Immature natural killer cell (primary cell): ENCODE measurements around the gene TCAF1. TPM values are rescaled to one million over a fixed set of nuclear protein-coding genes. Genes with fewer than 3 reads are reported as not detected.

Source experiments
- DNase-seq, 3 donors: peaks; one replicate each; pipeline ENCODE4 v3.0.0; 2022; ENCODE audit warnings: mixed read lengths in 1 of 3
- H3K27ac Mint-ChIP-seq, 6 donors: one replicate each; pipeline ENCODE4 v1.8.0; 2020; ENCODE audit warnings: mixed read lengths in 6 of 6, mild to moderate bottlenecking in 5 of 6, inconsistent platforms in 4 of 6, moderate library complexity in 3 of 6
- H3K27me3 Mint-ChIP-seq, 3 donors: one replicate each; pipeline ENCODE4 v1.8.0; 2020 to 2021; ENCODE audit warnings: low read depth in 3 of 3, mild to moderate bottlenecking in 3 of 3, mixed read lengths in 3 of 3, moderate library complexity in 3 of 3, inconsistent platforms in 1 of 3
- H3K36me3 Mint-ChIP-seq, 3 donors: one replicate each; pipeline ENCODE4 v1.8.0; 2020; ENCODE audit warnings: mixed read lengths in 3 of 3, inconsistent platforms in 2 of 3, mild to moderate bottlenecking in 2 of 3
- H3K4me1 Mint-ChIP-seq, 2 donors: one replicate each; pipeline ENCODE4 v1.8.0; 2020; ENCODE audit warnings: inconsistent platforms in 2 of 2, mild to moderate bottlenecking in 2 of 2, mixed read lengths in 2 of 2, moderate library complexity in 1 of 2
- H3K4me3 Mint-ChIP-seq, 5 donors: one replicate each; pipeline ENCODE4 v1.8.0; 2020; ENCODE audit warnings: mild to moderate bottlenecking in 5 of 5, mixed read lengths in 5 of 5, inconsistent platforms in 3 of 5, moderate library complexity in 3 of 5
- H3K9me3 Mint-ChIP-seq, 6 donors: one replicate each; pipeline ENCODE4 v1.8.0; 2020; ENCODE audit warnings: mild to moderate bottlenecking in 6 of 6, mixed read lengths in 6 of 6, inconsistent platforms in 4 of 6, moderate library complexity in 3 of 6
- polyA plus RNA-seq, 3 donors: library from polyadenylated mRNA; unstranded; fragments of 300-500 nt; fragmentation: Illumina TruSeq; gene quantifications; one replicate each; pipeline ENCODE4 v1.2.3, GENCODE V29; 2021

Gene TCAF1
- polyA plus RNA-seq, 3 donors from 2014 or later, result 11.4 to 20.1 (median 14.9) TPM

DNA sequence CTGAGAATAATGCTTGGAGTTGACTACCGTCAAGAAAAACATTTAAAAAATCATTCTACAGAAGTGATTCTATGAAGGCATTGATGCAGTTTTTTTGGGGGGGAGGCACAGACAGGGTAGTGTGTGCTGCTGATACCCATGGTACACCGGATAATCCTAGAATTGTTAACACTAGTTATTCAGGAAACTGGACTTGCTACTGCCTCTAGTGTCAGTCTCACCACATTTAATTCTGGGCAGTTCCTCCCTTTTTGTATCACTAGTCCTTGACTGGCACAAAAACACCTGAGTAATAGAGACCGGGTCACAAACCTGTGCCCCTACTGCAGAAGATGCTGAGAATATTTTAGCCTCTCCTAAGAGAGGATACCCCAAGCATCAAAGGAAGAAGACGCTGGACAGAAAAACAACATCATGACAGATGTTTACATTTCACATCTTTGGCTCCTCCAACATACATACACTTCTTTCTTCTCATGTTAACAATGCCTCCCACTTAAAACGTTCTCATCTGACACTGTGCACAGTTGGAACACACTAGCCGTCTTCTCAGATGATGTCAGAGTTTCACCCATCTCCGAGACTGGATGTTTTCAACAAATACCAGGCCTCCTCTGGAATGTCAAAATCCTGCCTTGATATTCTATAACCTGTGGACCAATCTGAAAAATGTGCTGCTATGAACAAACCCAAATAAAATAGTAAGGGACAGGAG lies 13.1 kb upstream of the TCAF1 start:
- Mint-ChIP-seq H3K4me1 (no peaks in the 10 kb centered on the region), H3K9me3 (no peaks in the 10 kb centered on the region), H3K27me3 (peaks cover 2 to 18% (median 4%) of the 10 kb centered on the region in 3 donors), H3K27ac (no peak overlapping the region), H3K36me3 (no peaks in the 10 kb centered on the region), H3K4me3 (no peak overlapping the region)
- no peak for DNase-seq

DNA sequence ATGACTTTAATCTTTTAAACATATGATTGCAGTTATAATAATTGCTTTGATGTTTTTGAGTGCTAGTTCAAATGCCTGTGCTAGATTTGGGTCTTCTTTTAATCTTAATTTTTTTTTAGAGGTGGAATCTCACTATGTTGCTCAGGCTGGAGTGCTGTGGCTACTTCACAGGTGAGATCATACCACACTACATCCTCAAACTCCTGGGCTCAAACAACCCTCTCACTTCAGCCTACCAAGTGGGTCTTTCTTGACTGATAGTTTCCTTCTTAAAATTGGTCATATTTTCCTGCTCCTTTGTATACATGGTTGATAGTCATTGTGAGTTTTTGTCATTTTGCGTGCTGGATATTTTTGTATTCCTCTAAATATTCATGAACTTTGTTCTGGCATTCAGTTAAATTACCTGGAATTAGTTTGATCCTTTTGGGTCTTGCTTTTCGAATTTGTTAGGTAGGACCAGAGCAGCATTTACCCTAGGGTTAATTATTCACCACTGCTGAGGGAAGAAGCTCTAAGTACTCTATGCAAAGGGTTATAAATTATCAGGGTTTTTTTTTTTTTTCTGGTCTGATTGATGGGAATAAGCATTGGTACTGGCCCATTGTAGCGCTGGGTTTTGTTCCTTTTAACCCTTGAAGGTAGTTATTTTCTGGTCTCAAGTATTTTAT lies 12.1 kb upstream of the TCAF1 start:
- Mint-ChIP-seq H3K36me3 (no peaks in the 10 kb centered on the region), H3K9me3 (no peaks in the 10 kb centered on the region), H3K4me3 (no peak overlapping the region), H3K27me3 (peaks cover 1 to 21% (median 3%) of the 10 kb centered on the region in 3 donors), H3K4me1 (no peaks in the 10 kb centered on the region), H3K27ac (no peak overlapping the region)
- no peak for DNase-seq

DNA sequence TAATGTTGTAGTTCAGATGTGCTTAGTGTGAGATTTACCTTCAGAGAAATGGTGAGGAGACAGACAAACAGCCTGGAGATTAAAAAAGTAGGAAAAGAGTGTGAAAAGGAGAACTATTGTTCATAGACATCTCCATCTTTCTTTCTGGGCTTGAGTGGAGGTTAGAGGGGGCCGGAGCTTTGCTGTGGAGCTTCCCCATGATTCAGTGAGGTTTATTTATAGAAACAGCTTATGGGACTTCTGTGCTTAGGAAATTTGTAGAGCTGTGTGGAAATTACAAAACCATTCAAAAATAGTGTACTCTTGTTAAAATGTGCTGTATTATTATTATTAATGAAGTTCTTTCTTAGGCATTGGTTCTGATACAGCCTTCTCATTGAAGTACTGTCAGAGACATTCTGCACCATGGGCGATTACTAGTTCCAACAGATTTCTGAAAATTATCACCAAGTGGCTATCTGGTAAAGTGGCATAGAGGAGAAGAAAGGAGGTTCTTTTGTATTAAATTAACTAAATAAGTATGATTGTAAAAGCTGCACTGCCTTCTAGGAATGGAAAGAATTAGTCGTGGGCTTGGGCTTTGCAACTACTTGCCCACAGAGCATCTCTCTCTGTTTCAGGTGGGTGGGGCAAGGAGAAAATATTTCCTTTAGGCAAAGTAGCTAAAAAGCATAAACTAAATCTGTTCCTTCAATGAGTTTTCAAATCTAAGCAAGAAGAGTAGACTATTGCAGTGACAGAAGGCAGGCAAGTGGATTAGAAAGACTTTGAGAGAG lies 8.7 kb upstream of the TCAF1 start:
- H3K9me3 Mint-ChIP-seq, result no peaks in the 10 kb centered on the region
- H3K4me1 Mint-ChIP-seq, result no peaks in the 10 kb centered on the region
- peaks cover 1 to 10% (median 3%) of the 10 kb centered on the region in 3 donors for H3K27me3 Mint-ChIP-seq
- no peak overlapping the region for H3K4me3 Mint-ChIP-seq
- no peaks in the 10 kb centered on the region for H3K36me3 Mint-ChIP-seq
- H3K27ac Mint-ChIP-seq, result no peak overlapping the region
- DNase-seq, result no peak

DNA sequence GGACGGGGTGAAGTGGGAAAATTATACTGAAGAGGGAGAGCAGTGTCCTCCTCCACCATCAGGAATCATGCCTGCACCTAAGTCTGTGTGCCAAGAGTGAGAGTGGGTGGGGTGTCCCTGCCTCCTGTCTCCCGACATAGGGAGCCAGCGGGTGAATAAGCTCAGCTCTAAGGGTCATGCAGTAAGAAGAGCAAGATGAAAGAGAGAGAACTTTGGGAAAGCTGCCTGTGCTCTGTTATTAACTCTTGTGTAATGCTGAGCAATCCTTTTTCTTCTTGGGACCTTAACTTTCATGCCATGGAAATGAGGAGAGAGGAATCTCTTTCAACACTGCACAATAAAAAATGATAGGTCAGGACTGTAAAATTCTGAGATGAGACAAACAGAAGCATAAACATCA lies 7.9 kb upstream of the TCAF1 start:
- no peaks in the 10 kb centered on the region for H3K4me1 Mint-ChIP-seq
- peaks cover 4 to 10% (median 6%) of the 10 kb centered on the region in 3 donors for H3K27me3 Mint-ChIP-seq
- no peak for DNase-seq
- no peak overlapping the region for H3K27ac Mint-ChIP-seq
- no peaks in the 10 kb centered on the region for H3K9me3 Mint-ChIP-seq
- no peaks in the 10 kb centered on the region for H3K36me3 Mint-ChIP-seq
- H3K4me3 Mint-ChIP-seq, result no peak overlapping the region

DNA sequence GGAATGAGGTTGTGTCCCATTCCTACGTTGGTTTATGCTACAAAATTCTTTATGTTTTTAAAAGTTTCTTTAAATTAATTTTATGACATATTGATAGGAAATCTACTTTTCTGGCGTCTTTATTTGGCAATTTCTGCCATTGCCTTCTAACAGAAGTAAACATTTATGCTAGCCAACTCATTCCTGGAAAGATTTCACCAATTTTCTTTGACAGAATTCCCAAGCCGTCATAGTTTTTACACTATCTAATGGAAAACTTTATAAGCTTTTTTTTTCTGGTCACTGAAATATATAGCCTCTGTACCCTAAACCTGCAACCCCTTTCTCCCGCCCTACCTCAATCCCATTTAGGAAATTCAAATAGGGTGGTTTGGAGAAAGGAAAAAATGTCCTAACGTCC lies 6.1 kb upstream of the TCAF1 start:
- no peaks in the 10 kb centered on the region for H3K36me3 Mint-ChIP-seq
- H3K27me3 Mint-ChIP-seq, result peaks cover 2 to 8% (median 8%) of the 10 kb centered on the region in 3 donors
- H3K4me1 Mint-ChIP-seq, result no peaks in the 10 kb centered on the region
- H3K4me3 Mint-ChIP-seq, result no peak overlapping the region
- H3K9me3 Mint-ChIP-seq, result no peaks in the 10 kb centered on the region
- H3K27ac Mint-ChIP-seq, result no peak overlapping the region
- DNase-seq, result no peak

DNA sequence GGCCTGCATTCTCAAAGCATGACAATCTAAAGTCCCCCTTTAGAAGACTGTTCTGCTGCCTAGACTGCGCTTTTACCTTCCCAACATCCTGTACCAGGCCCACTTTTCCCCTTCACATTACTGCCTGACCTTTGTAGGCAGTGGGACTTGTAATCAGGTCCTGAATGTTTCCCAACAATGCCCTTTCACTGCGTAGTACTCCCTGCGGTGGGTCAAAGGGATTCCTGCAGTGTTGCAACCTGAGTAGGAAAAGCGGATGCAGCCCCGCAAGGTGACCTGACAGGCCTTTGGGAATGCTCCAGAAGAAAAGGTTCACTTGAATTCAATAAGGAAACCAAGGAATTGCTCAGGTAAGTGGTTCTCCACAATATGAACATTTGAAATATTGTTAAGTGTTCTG lies 4.9 kb upstream of the TCAF1 start:
- Mint-ChIP-seq H3K9me3 (no peaks in the 10 kb centered on the region), H3K4me3 (no peak overlapping the region), H3K36me3 (no peaks in the 10 kb centered on the region), H3K27ac (no peak overlapping the region), H3K27me3 (peaks cover 4 to 11% (median 10%) of the 10 kb centered on the region in 3 donors), H3K4me1 (peaks cover 3 to 5% of the 10 kb centered on the region in 2 donors)
- DNase-seq, result no peak

DNA sequence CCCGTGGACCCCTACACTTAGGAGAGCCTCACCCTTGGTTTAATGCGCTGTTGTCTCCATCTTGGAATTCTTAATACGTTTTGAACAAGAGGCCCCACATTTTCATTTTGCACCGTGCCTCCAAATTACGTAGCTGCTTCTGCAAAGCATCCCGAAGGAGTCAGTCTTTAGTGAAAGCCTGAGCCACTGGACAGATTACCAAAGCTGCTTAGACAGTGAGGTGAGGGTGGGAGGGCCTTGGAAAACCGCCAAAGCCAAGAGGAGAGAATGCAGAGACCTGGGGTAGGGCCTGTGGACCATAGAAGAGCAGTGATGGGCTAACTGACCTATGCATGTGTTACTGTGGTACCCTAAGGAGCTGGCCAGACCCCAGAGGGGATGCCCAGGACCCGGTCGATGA lies 4.2 kb upstream of the TCAF1 start:
- Mint-ChIP-seq H3K27ac (no peak overlapping the region), H3K27me3 (peaks cover 8 to 16% (median 10%) of the 10 kb centered on the region in 3 donors), H3K36me3 (no peaks in the 10 kb centered on the region), H3K9me3 (no peaks in the 10 kb centered on the region), H3K4me1 (peaks cover 8 to 12% of the 10 kb centered on the region in 2 donors), H3K4me3 (no peak overlapping the region)
- DNase-seq, result no peak

DNA sequence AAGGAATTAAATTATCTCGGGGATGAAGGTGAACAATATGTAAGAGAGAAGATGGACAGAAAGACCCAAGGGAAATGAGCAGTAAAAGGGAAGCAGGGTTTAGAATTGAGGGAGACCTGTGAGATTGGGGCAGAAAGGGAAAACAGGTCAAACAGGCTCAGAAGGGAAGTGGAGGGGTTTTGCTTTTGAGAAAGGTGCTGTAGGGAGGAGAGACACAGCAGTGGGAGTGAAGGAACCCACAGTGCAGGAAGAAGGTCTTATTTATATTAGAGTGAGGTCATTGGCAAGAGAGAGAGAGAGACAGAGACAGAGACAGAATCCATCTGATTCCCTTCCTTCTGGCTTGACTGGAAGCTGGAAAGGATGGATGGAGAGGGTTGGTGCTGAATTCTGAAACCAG lies 3.5 kb upstream of the TCAF1 start:
- Mint-ChIP-seq H3K27me3 (peaks cover 8 to 16% (median 10%) of the 10 kb centered on the region in 3 donors), H3K4me3 (no peak overlapping the region), H3K27ac (no peak overlapping the region), H3K36me3 (no peaks in the 10 kb centered on the region), H3K4me1 (peaks cover 14 to 18% of the 10 kb centered on the region in 2 donors), H3K9me3 (no peaks in the 10 kb centered on the region)
- no peak for DNase-seq

DNA sequence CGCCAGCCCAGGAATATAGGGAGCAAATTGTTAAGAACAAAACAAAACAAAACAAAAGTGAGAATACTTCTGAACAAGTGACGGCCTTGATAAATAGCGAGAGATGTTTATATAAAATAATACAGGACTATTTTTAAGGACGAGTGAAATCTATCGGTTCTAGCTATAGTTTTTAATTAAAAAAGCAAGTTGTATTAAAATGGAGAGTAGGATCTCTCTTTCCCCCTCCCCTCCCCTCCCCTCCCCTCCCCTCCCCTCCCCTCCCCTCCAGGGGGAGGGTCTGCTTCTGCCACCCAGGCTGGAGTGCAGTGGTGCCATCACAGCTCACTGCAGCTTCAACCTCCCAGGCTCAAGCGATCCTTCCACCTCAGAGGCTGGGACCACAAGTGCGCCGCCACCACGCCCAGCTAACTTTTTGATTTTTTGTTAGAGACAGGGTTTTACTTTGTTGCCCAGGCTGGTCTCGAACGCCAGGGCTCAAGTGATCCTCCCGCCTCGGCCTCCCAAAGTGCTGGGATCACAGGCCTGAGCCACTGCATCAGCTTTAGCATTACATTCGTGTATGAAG lies 440 bp upstream of the TCAF1 start:
- H3K9me3 Mint-ChIP-seq, result no peaks in the 10 kb centered on the region
- no peaks in the 10 kb centered on the region for H3K36me3 Mint-ChIP-seq
- H3K4me3 Mint-ChIP-seq, result peak overlapping the region; percentile 90 to 98 (median 96)
- peak overlapping the region; percentile 82 to 95 (median 90) for H3K27ac Mint-ChIP-seq
- H3K4me1 Mint-ChIP-seq, result peaks cover 23 to 35% of the 10 kb centered on the region in 2 donors
- DNase-seq, result no peak
- H3K27me3 Mint-ChIP-seq, result peaks cover 6 to 13% (median 8%) of the 10 kb centered on the region in 3 donors

DNA sequence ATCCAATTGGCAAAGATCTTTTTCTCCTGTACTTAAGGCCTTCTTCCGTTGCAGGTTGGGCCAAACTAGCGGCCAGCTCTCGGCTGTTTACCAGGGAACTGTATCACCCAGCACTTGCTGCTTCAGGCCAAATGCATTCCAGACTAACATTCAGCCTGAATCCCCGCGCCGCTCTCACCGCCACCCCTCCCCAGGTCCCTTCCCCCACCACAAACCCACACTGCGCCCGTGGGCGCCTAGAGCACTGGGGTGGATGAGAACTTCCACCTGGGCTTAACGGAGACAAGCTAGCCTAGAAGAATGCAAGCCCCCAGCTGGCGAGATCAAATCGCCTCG lies 676 bp downstream of the TCAF1 start:
- DNase-seq, result no peak
- Mint-ChIP-seq H3K4me3 (peak overlapping the region; percentile 90 to 98 (median 96)), H3K9me3 (no peaks in the 10 kb centered on the region), H3K36me3 (no peaks in the 10 kb centered on the region), H3K4me1 (peaks cover 23 to 35% of the 10 kb centered on the region in 2 donors), H3K27ac (peak overlapping the region; percentile 82 to 95 (median 90)), H3K27me3 (peaks cover 2 to 13% (median 8%) of the 10 kb centered on the region in 3 donors)

DNA sequence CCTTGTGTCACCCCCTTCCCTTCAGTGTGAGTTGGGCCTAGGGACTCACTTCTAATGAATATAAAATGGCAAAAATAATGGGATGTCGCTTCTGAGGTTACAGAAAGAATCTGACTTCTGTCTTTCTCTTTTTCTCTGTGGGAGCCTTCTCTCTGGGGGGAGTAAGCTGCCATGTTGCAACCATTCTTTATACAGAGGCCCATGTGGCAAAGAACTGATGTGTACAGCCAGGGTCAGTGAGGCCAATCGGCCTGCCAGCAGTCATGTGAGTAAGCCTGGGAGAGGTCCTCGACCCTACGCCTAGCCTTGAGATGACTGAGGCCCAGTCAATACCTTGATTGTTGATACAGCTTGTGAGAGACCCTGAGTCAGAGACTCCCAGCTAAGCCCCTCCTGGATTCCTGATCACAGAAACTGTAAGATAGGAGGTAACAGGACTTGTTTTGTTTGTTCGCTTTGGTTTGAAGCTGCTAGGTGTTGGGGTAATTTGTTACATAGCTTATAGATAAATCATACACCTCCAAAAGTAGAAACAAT lies 1.7 kb downstream of the TCAF1 start:
- Mint-ChIP-seq H3K4me1 (peaks cover 23 to 35% of the 10 kb centered on the region in 2 donors), H3K36me3 (no peaks in the 10 kb centered on the region), H3K27ac (peak overlapping the region in 4 of 6 donors; percentile 76 to 93 (median 86)), H3K4me3 (peak overlapping the region; percentile 90 to 98 (median 96)), H3K27me3 (peaks cover 2 to 12% (median 7%) of the 10 kb centered on the region in 3 donors), H3K9me3 (no peaks in the 10 kb centered on the region)
- no peak for DNase-seq

DNA sequence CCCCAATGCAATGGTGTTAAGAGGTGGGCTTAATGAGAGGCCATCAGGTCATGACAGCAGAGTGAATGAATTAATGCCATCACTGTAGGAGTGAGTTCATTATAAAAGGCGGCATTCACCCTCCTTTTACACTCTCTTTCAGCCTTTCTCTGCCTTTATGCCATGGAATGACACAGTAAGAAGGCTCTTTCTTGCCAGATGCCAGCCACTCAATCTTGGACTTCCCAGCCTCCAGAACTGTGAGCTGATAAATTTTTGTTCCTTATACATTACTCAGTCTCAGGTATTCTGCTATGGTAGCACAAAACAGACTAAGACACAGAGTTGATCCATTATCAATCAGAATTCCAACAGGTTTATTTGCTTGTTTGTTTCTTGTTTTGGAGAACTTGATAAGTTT lies 3.2 kb downstream of the TCAF1 start:
- H3K27me3 Mint-ChIP-seq, result peaks cover 2 to 8% (median 6%) of the 10 kb centered on the region in 3 donors
- peaks cover 23 to 35% of the 10 kb centered on the region in 2 donors for H3K4me1 Mint-ChIP-seq
- no peaks in the 10 kb centered on the region for H3K9me3 Mint-ChIP-seq
- no peak overlapping the region for H3K27ac Mint-ChIP-seq
- no peak overlapping the region for H3K4me3 Mint-ChIP-seq
- peaks cover 0 to 3% (median 0%) of the 10 kb centered on the region in 3 donors for H3K36me3 Mint-ChIP-seq
- no peak for DNase-seq

DNA sequence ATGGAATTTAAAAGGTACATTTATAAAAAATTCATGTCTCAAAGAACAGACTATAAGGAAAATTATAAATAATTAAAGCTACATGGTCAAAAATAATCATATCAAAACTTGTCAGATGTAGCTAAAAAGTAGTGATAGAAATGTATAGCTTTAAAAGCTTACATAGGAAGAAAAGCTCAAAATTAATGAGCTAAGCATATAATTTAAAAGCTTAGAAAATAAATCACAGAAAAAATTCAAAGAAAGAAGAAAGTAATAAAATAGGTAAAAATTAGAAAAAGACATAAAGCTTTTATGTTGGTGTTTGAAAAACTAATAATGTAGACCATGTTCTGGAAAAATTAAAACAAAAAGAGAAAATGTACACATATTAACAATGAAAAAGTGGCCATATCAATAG lies 5.3 kb downstream of the TCAF1 start:
- no peak for DNase-seq
- H3K4me1 Mint-ChIP-seq, result peaks cover 20 to 29% of the 10 kb centered on the region in 2 donors
- no peaks in the 10 kb centered on the region for H3K9me3 Mint-ChIP-seq
- H3K27ac Mint-ChIP-seq, result no peak overlapping the region
- H3K36me3 Mint-ChIP-seq, result peaks cover 0 to 3% (median 0%) of the 10 kb centered on the region in 3 donors
- peaks cover 0 to 3% (median 3%) of the 10 kb centered on the region in 3 donors for H3K27me3 Mint-ChIP-seq
- no peak overlapping the region for H3K4me3 Mint-ChIP-seq
